Measurements from ENCODE around the gene MCRIP1.

The MCRIP1 gene

DNA sequence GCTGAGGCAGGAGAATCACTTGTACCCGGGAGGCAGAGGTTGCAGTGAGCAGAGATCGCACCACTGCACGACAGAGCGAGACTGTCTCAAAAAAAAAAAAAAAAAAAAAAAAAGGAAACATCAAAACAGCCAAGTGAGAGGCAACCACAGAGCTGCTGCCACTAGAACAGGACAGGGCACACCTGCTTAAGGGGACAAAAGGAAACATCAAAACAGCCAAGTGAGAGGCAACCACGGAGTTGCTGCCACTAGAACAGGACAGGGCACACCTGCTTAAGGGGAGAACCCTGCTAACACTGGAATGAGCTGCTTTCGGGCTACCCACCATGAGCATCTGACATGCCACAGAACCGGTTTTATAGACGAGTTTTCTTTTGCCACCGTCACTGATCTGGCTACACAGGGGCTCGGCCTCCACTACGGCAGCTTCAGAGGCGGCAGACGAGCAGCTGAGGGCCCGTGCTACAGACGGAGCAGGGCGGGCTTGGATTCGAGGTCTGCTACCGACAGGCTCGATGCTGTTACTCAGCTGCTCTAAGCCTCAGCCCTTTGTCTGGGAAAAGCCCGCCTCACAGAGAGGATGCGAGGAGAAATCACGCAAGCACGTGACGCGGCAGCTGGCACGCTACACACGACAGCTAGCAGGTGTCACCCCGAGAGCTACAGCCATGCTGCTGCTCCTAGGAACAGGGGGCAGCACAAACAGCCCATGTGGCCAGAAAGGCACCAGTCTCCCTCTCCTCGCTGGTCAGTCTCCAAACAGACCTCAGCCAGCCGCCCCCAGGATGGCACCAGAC is 25.3 kb upstream of the MCRIP1 start:
- H3K36me3 ChIP-seq (ENCODE audit: control insufficient read depth, insufficient read depth, low read length): peaks cover 27% of the 10 kb centered on the region
- no peaks in the 10 kb centered on the region for H3K27me3 ChIP-seq (ENCODE audit: control insufficient read depth, insufficient read depth, low read length)
- no peak overlapping the region for H3K9ac ChIP-seq (ENCODE audit: low read length)
- peak overlapping the region; percentile 95 for H3K4me3 ChIP-seq (ENCODE audit: low read length)
- peaks cover 16% of the 10 kb centered on the region for H3K4me1 ChIP-seq (ENCODE audit: control insufficient read depth, insufficient read depth, low read length)
- H3K27ac ChIP-seq (ENCODE audit: low read depth, low read length): no peak overlapping the region

DNA sequence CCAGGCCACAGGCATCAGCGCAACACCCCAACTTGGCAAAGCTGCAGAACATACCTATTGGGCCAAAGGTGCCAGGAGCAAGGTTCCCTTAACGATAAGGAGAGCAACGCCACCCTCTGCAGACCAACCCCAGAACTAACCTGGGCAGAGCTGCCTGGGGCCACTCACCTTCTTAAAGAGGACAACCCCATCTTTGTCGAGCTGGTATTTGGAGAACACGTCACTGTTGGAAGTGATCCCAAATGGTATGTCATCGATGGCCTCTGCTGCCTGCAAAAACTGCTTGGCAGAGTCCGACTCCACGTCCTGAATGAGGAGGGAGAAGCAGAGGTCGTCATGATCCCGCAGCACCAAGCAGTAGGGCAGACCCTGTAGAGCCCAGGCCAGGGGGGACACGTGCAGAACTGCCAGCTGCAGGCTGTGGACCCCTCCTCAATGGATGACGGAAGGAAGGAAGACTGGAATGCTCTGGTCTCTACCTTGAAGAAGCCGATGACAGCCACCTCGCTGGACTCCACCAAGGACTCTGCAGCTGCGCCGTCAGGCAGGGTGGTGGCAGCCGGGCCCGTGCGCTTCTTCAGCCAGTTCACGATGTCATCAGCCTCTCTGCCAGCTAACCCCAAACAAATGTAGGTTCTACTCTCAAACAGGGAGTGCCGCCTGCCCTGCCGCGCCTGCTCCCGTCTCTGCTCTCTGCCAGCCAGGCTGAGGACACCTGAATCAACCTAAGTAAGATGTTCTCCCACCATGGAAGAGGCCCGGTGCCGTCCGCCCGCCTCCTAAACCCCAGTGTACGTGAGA is 22.1 kb upstream of the MCRIP1 start:
- peaks cover 13% of the 10 kb centered on the region for H3K4me1 ChIP-seq (ENCODE audit: control insufficient read depth, insufficient read depth, low read length)
- H3K9ac ChIP-seq (ENCODE audit: low read length): no peak overlapping the region
- peaks cover 47% of the 10 kb centered on the region for H3K36me3 ChIP-seq (ENCODE audit: control insufficient read depth, insufficient read depth, low read length)
- H3K27me3 ChIP-seq (ENCODE audit: control insufficient read depth, insufficient read depth, low read length): no peaks in the 10 kb centered on the region
- H3K4me3 ChIP-seq (ENCODE audit: low read length): no peak overlapping the region
- no peak overlapping the region for H3K27ac ChIP-seq (ENCODE audit: low read depth, low read length)

- H3K4me3 ChIP-seq (ENCODE audit: low read length): no peak overlapping the region
- H3K27ac ChIP-seq (ENCODE audit: low read depth, low read length): no peak overlapping the region
- H3K36me3 ChIP-seq (ENCODE audit: control insufficient read depth, insufficient read depth, low read length): peaks cover 42% of the 10 kb centered on the region
These were observed 19.1 kb upstream of the MCRIP1 start for GRCh38 chr17:81852237-81852636.

GRCh38 chr17:81851423-81851822 is 18.3 kb upstream of the MCRIP1 start:
- peaks cover 47% of the 10 kb centered on the region for H3K36me3 ChIP-seq (ENCODE audit: control insufficient read depth, insufficient read depth, low read length)

More at GRCh38 chr17:81852237-81852636, 19.1 kb upstream of the MCRIP1 start:
- Histone ChIP-seq H3K27me3 (ENCODE audit: control insufficient read depth, insufficient read depth, low read length) (no peaks in the 10 kb centered on the region), H3K9ac (ENCODE audit: low read length) (no peak overlapping the region), H3K4me1 (ENCODE audit: control insufficient read depth, insufficient read depth, low read length) (no peaks in the 10 kb centered on the region)

GRCh38 chr17:81849457-81849856 is 16.4 kb upstream of the MCRIP1 start:
- H3K27ac ChIP-seq (ENCODE audit: low read depth, low read length): no peak overlapping the region
- no peaks in the 10 kb centered on the region for H3K4me1 ChIP-seq (ENCODE audit: control insufficient read depth, insufficient read depth, low read length)
- H3K9ac ChIP-seq (ENCODE audit: low read length): no peak overlapping the region
- no peak overlapping the region for H3K4me3 ChIP-seq (ENCODE audit: low read length)
- H3K27me3 ChIP-seq (ENCODE audit: control insufficient read depth, insufficient read depth, low read length): no peaks in the 10 kb centered on the region
- H3K36me3 ChIP-seq (ENCODE audit: control insufficient read depth, insufficient read depth, low read length): peaks cover 53% of the 10 kb centered on the region

More at GRCh38 chr17:81851423-81851822, 18.3 kb upstream of the MCRIP1 start:
- Histone ChIP-seq H3K9ac (ENCODE audit: low read length) (no peak overlapping the region), H3K27ac (ENCODE audit: low read depth, low read length) (no peak overlapping the region), H3K4me3 (ENCODE audit: low read length) (no peak overlapping the region), H3K4me1 (ENCODE audit: control insufficient read depth, insufficient read depth, low read length) (no peaks in the 10 kb centered on the region), H3K27me3 (ENCODE audit: control insufficient read depth, insufficient read depth, low read length) (no peaks in the 10 kb centered on the region)

- Histone ChIP-seq H3K27me3 (ENCODE audit: control insufficient read depth, insufficient read depth, low read length) (no peaks in the 10 kb centered on the region), H3K27ac (ENCODE audit: low read depth, low read length) (no peak overlapping the region), H3K4me3 (ENCODE audit: low read length) (no peak overlapping the region), H3K9ac (ENCODE audit: low read length) (no peak overlapping the region), H3K36me3 (ENCODE audit: control insufficient read depth, insufficient read depth, low read length) (peaks cover 37% of the 10 kb centered on the region), H3K4me1 (ENCODE audit: control insufficient read depth, insufficient read depth, low read length) (no peaks in the 10 kb centered on the region)
These were observed 13.9 kb upstream of the MCRIP1 start for GRCh38 chr17:81846743-81847689.

- H3K4me3 ChIP-seq (ENCODE audit: low read length): no peak overlapping the region
- no peak overlapping the region for H3K27ac ChIP-seq (ENCODE audit: low read depth, low read length)
- no peak overlapping the region for H3K9ac ChIP-seq (ENCODE audit: low read length)
- H3K36me3 ChIP-seq (ENCODE audit: control insufficient read depth, insufficient read depth, low read length): peaks cover 29% of the 10 kb centered on the region
- H3K4me1 ChIP-seq (ENCODE audit: control insufficient read depth, insufficient read depth, low read length): no peaks in the 10 kb centered on the region
- H3K27me3 ChIP-seq (ENCODE audit: control insufficient read depth, insufficient read depth, low read length): no peaks in the 10 kb centered on the region
These were observed 13.0 kb upstream of the MCRIP1 start for GRCh38 chr17:81845881-81846742.

DNA sequence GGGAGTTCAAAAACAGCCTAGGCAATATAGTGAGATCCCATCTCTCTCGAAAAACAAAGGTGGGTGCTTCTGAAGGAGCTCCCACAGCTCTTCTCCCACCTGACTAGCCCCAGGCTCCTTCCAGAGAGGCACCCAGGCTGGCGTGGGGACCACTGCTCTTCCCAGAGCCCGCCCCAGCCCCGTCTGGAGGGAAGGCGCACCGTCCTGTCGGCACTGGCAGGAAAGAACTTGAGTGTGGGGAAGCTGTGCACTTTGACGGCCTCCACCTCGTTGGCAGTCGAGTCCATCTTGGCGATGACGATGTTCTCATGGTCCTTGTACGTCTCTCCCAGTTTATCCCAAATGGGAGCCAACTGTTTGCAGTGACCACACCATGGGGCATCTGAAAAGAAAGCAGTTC is 12.3 kb upstream of the MCRIP1 start:
- H3K4me1 ChIP-seq (ENCODE audit: control insufficient read depth, insufficient read depth, low read length): no peaks in the 10 kb centered on the region
- H3K27me3 ChIP-seq (ENCODE audit: control insufficient read depth, insufficient read depth, low read length): no peaks in the 10 kb centered on the region
- H3K4me3 ChIP-seq (ENCODE audit: low read length): no peak overlapping the region
- H3K27ac ChIP-seq (ENCODE audit: low read depth, low read length): no peak overlapping the region
- no peak overlapping the region for H3K9ac ChIP-seq (ENCODE audit: low read length)
- H3K36me3 ChIP-seq (ENCODE audit: control insufficient read depth, insufficient read depth, low read length): peaks cover 29% of the 10 kb centered on the region

GRCh38 chr17:81844887-81845286 is 11.8 kb upstream of the MCRIP1 start:
- Histone ChIP-seq H3K36me3 (ENCODE audit: control insufficient read depth, insufficient read depth, low read length) (peaks cover 29% of the 10 kb centered on the region), H3K9ac (ENCODE audit: low read length) (no peak overlapping the region), H3K4me1 (ENCODE audit: control insufficient read depth, insufficient read depth, low read length) (no peaks in the 10 kb centered on the region), H3K27ac (ENCODE audit: low read depth, low read length) (no peak overlapping the region), H3K27me3 (ENCODE audit: control insufficient read depth, insufficient read depth, low read length) (no peaks in the 10 kb centered on the region), H3K4me3 (ENCODE audit: low read length) (no peak overlapping the region)

DNA sequence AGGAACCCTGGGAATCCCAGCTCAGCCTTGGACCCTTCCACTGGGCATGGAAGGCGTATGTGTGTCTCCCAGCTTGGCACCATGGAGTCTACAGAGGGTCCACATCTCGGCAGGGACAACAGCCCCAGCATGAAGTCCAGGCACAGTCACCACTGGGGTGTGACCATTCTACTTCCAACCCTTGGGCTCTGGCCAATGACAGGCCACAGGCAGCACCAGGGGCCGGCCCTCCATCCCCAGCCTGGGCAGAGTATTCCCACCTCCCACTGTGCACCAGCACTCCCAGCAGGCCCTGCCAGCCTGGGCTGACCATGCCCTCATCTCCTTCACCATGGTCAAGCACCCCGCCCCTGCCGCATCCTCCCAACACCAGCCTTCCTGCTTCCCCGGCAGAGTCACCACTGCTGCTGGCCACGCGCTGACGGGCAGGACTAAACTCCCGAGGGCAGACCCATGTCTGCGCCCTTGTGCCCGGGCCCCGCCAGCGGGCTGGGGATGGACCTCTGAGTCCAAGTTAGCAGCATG is 11.3 kb upstream of the MCRIP1 start:
- H3K36me3 ChIP-seq (ENCODE audit: control insufficient read depth, insufficient read depth, low read length): peaks cover 29% of the 10 kb centered on the region
- no peaks in the 10 kb centered on the region for H3K27me3 ChIP-seq (ENCODE audit: control insufficient read depth, insufficient read depth, low read length)
- H3K4me3 ChIP-seq (ENCODE audit: low read length): no peak overlapping the region
- no peak overlapping the region for H3K9ac ChIP-seq (ENCODE audit: low read length)
- H3K4me1 ChIP-seq (ENCODE audit: control insufficient read depth, insufficient read depth, low read length): no peaks in the 10 kb centered on the region
- no peak overlapping the region for H3K27ac ChIP-seq (ENCODE audit: low read depth, low read length)

GRCh38 chr17:81843713-81844326 is 10.7 kb upstream of the MCRIP1 start:
- H3K4me1 ChIP-seq (ENCODE audit: control insufficient read depth, insufficient read depth, low read length): no peaks in the 10 kb centered on the region
- H3K9ac ChIP-seq (ENCODE audit: low read length): no peak overlapping the region
- peaks cover 29% of the 10 kb centered on the region for H3K36me3 ChIP-seq (ENCODE audit: control insufficient read depth, insufficient read depth, low read length)
- no peak overlapping the region for H3K27ac ChIP-seq (ENCODE audit: low read depth, low read length)
- no peaks in the 10 kb centered on the region for H3K27me3 ChIP-seq (ENCODE audit: control insufficient read depth, insufficient read depth, low read length)
- H3K4me3 ChIP-seq (ENCODE audit: low read length): no peak overlapping the region

All from rectal smooth muscle tissue (tissue), 1 donor.